Urothelium cell line (cell line): Measurements from ENCODE around the gene PRKCH.
A peak's percentile ranks its signal among the peaks of the same experiment; 100 is the strongest.

Source experiments
- DNase-seq: peaks from one replicate; pipeline ENCODE4 v3.0.0; 2011; ENCODE audit warnings: low spot score, mixed read lengths
- FAIRE-seq: peaks from 2 replicates; lab custom pipeline; 2011; peaks lifted over from hg19 to GRCh38; lab: Jason Lieb, UNC

Gene PRKCH

GRCh38 chr14:61570549-61571290 is 249.3 kb downstream of the PRKCH start:
- peak; percentile 55 for DNase-seq
- peak; percentile 89 for FAIRE-seq

- no peak for FAIRE-seq
These were observed 250.5 kb downstream of the PRKCH start for GRCh38 chr14:61571917-61572316.

DNA sequence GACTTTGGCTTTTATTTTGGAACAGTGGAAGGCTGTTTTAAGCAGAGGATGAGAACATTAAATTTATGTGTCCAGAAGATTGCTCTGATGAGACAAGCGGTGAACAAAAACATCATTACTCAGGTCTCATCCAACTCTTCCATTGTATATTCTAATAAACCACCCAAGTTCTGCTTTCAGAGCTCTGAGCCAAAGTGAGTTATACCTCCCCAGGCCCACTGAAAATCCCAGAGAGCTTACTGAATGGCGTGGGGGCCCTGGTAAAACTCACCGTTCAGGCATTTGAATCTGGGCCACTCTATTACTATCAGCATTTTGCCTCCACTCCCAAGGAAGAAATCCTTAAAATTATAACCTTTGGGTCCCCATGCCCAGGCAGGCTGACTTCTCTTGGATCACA is 251.9 kb downstream of the PRKCH start:
- DNase-seq (no peak), FAIRE-seq (no peak)

More at GRCh38 chr14:61571917-61572316, 250.5 kb downstream of the PRKCH start:
- DNase-seq, result no peak

DNA sequence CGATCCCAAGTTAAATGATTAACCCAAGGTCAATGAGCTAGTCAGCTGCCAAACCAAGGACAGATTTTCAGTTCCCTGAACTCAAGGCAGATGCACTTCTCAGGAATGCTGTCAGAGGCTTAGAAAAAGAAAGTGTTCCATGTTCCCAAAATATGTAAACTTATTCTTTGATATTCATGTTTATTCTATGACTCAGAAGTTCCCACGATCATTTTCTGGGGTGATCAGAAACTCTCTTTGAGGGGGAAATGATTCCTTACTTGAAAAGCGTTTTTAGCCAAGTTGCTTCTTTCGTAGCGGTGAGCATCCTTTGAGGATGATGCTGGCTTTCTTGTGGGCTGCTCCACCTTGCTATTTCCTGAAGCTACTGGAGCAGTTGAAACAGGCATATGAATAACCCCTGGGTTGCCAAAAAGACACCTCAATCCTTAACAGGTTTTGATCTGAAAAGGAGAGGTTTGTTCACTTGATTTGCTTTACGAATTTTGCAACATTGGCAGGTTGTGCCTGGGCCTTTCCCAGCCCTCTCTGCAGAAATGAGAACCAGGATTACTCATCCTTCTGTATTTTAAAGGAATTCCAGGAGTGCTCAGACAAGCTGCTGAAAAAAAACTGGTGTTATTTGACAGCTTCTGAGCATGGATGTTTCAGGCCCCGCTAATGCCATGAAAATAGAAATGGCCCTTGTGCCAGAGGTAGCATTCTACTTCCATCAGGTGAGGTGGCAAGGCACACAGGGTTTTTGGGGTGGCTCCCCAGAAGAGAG is 252.6 kb downstream of the PRKCH start:
- DNase-seq (peak; percentile 68), FAIRE-seq (peak; percentile 81)

DNA sequence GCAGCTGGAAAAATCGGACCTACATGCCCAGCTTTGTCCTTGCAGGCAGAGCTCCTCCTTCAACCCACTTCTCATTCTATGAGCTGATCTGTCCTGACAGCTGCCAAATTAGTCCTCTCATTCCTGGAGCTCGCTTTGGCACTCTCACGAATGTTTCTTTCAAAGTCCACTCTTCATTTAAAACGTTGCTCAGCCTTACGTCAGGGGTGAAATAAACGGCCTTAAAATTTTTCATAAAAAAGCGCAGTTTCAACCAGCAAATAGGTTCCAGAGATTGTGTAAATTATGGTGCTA is 253.1 kb downstream of the PRKCH start:
- DNase-seq (no peak), FAIRE-seq (no peak)

GRCh38 chr14:61575126-61575525 is 253.7 kb downstream of the PRKCH start:
- FAIRE-seq, result no peak
- no peak for DNase-seq

DNA sequence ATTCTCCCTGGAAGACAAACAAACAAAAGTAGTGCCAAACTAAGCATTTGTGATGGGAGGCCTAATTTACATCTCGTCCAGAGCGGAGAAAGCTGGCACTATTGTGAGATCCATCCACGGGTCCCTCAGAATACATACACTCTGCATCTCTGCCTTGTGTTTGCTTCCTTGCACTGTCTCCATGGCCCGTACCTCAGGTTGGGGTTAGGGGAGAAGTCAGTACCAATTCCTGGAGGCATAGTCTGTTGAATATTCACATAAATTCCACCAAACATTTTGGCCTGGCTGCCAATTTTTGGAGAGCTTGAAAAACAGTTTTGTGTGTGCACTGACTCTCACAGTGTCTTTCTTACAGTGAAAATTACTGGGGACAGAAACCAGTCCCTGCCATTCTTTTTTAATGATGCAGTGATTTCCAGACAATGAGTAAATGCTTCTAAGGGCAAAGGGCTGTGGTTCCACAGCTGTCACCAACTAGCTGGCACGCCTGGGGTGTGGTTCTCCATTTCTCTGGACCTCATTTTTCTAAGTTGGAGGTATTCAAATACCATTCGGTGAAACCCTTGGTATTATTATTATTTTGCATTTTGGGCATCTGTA is 254.3 kb downstream of the PRKCH start:
- peak; percentile 92 for FAIRE-seq
- DNase-seq, result no peak

- peak; percentile 72 for FAIRE-seq
- no peak for DNase-seq
These were observed 256.1 kb downstream of the PRKCH start for GRCh38 chr14:61577506-61577931.

DNA sequence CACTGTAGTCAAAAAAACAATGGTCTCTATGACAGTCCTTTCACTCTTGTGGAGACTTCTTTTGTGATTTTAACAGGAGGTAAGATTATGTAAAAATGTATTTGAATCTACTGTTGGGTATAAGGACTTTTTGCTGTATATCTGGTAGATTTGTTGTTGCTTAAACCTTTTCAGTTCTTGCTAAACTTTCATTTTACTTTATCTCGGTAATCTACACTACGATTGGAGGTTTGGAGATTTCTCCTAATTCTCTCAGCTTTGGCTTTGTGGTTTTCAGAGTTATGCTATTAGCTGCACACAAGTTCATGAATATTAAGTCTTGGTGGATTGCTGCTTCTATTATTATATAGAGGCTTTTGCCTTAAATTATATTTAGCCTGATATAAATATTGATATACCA is 257.4 kb downstream of the PRKCH start:
- FAIRE-seq (no peak), DNase-seq (no peak)

DNA sequence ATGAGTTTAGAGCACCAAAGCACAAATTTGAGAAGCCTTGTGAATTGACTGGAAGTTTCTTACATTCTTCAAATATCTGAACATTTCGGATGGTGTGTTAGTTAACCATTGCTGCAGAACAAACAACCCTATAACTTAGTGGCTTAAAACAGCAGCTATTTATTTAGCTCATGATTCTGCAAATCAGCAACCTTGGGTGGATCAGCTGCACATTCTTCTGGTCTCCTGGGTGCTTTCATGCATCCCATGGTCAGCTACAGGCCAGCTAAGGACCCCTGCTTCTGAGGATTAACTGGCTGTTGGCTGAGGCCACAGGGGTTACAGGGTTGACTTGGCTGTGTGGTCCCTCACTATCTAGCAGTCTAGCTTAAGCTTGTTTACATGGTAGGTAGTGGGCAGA is 260.0 kb downstream of the PRKCH start:
- DNase-seq (no peak), FAIRE-seq (peak; percentile 83)

DNA sequence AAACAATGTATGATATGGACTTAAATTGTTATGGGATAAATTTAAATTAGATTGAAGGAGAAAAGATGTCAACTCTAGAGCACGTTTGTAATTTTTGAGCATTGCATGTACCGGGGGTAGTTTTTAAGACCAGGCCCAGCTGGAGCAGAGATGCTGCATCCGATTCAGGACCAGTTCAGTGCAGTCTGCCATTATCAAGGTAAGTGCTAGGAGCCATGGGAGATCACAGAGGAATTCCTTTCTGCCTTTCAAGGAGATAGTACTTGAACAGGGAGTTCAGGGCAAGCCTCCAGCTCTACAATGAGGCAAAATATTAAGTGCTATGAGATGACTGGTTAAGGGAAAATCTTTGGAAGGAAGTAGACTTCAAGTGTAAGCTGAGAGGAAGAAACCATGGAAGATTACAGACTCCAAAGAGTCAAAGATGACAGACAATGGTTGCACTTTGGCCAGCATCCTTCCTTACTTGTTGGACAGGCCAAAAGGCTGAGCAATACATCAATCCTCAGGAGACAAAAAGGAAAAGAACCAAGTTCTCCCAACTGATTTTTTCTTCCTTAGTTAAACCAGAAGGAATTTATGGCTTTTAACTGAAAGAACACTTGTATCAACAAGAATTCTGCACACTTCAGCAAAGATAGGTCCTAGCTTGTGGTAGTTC is 260.7 kb downstream of the PRKCH start:
- FAIRE-seq, result peak; percentile 32
- no peak for DNase-seq

GRCh38 chr14:61582815-61583214 is 261.4 kb downstream of the PRKCH start:
- FAIRE-seq, result no peak
- DNase-seq, result no peak

- FAIRE-seq (peak; percentile 65), DNase-seq (no peak)
These were observed 263.0 kb downstream of the PRKCH start for GRCh38 chr14:61584331-61584741.

DNA sequence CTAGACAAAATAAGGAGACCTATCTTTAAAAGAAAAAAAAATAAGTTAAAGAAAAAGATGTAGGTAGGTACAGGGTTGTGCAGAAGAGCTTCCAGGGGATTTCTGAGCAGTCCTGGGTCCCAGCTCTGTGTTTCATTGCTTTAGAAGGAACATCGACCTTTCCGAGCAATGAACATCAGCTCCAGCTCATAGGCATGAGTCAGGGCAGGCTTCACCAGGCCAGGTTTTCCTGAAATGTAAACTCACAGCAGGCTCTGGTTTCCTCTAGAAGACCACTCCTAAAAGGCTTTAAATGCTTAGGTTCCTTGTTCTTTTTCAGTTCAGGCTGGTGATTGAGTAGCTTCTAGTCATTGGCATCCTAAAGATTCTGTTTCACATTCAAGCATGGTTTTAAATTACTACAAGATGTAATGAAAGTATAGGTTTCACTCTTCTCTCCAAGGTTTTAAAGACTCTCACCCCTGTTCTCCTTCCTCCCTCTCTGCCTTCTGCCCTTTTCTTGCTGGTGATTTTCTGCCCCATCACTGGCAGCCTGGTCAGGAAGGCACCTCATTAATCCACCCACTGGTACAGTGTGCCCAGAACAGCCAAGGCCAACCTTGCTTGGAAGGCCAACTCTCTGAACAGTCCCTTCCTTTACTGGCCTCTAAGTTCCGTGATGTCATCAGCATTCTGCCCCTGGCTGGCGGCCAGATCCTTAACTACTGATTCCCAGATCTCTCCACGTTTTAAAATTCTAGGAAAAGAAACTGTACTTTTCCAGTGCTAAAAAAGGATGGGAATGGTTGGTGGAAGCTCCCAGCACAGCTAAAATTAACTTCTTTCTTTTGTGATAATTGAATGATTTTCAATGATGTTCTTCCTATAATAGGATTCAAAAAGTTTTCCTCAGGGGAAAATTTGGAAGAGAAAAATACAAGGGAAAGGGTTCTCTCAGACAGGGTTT is 264.5 kb downstream of the PRKCH start:
- FAIRE-seq (peak; percentile 5), DNase-seq (no peak)

DNA sequence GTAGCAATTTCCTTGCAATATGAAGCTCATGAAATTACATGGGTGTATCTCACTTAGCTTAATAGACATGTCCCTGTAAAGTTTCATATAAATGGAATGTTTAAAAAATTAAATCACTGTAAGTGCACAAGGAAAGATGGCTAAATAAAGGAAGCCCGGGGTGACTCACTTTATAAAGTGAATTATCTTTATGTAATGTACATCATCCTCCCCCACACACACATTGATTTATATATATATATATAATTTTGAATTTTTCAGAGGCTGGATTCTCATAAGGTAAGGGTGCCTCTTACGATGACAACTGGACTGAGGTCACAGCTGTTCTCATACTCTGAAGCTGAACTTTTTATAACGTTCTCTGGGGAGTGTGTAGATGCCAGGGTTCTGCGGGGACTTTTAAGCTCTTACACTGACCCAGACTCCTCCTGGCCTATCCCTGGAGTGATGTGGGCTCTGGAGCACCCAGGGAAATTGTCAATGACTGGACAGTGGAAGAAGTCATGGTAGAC is 265.2 kb downstream of the PRKCH start:
- FAIRE-seq (no peak), DNase-seq (no peak)

DNA sequence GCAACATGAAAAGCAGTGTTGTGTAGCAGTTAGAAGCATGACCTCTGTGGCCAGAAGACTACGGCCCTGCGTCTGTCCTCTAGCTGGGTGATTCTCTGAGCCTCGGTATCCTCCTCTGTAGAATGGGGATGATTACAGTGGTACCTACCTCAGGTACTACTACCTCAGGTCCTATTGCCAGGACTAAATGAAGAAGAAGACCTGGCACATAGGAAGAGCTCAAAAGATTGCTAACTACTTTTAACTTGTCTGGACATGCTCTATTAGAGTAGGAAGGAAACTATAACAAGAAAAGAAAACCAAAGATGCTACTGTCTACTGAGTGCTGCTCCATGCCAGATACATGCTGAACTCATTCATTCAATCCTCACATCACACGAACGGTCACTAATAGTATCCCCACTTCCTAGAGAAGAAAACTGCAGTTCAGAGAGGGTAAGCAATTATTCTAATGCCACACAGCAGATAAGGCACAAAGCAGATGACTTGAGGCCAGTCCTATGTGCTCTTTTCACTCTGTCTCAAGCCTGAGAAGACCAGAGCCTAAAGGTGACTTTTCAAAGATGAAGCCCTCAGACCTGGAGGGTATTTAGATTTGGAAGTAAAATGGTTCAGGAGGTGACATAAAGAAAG is 265.8 kb downstream of the PRKCH start:
- FAIRE-seq, result no peak
- DNase-seq, result no peak

DNA sequence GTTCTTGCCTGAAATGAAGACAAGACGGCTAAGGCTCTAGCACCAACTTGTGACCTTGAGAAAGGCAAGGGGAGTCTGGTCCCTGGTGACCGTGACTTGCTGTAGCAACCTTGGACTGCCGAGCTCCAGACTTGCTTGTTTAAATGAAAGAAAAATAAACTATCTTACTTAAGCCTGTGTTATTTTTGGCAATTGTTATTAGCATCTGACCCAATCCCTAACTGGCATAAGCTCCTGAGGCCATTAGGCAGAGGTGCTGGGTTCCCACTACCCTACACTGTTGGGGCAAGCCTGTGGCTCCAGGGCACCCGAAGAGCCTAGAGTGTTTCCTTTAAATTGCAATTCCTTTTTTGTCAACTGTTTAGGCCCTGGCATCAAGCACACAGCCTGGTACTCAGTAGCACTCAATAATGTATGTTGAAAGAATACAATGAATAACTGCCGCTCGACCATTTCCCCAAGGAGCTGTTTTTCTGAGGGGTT is 267.1 kb downstream of the PRKCH start:
- no peak for DNase-seq

DNA sequence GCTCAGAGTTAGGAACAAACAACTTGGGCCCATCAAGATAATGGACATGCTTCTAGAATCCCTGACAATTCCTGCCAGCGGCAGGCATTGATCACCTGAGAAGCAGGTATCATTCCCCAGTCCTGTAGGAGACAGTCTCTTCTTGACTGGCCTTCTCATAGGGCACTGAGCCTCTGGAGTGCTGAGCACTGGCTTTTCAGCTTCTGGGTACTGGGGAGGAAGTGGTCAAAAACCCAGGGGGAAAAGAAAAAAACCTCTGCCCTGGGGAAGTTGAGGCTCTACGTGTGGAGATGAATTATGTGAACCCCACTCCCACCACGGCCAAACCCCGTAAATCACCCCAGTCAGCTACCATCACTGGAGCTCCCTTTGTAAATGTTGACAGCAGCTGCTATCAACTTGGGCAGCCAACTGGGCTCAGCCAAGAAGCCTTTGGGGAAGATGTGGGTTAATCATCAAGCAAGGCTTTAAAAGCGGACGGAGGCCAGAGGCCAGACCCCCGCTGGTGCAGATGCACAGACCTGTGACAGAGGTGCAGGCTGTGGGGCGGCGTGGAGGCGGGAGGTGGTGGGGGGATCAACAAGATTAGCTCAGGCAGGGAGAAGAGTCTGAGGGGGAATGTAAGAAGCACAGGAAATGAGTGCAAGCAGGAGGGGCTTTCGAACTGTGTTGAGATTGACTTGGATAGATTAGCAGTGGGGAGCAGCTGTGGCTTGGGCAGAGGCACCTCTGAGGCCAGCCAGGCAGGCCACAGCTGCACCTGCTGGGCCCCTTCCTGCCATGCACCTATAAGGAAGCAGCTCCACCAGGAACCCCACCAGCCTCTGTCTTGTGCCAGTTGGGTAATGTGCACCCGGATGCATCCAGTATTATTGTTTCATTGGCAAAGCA is 268.6 kb downstream of the PRKCH start:
- DNase-seq (no peak), FAIRE-seq (no peak)

More for the DNA sequence above, 267.1 kb downstream of the PRKCH start:
- no peak for FAIRE-seq
